ENCODE data around the gene GSTO2. TPM values are rescaled to one million over a fixed set of nuclear protein-coding genes. Genes with fewer than 3 reads are reported as not detected.

Gene GSTO2
- total RNA-seq, 4 donors from 2014 or later = 1.9 to 17.1 (median 10.6) TPM

- in situ Hi-C loops (cut with MboI; ENCODE audit: low pct_ligation_motif_present in 1 of 4, low pct_unique_long_range_greater_than_20kb in 1 of 4, low sequenced_read_pairs in 3 of 4) (loop anchor here in 2 of 4 donors (5.0 to 10.0 kb wide), 2 partner anchors 47 to 49 kb away; no protein-coding TSS in a partner anchor), intact Hi-C loops (cut with DNase I; ENCODE audit: low total_unique reads) (no loop called here)
- no peaks in the 10 kb centered on the region for H3K9me3 ChIP-seq
- no peak overlapping the region for H3K4me3 ChIP-seq
- DNase-seq = no peak
- no peaks in the 10 kb centered on the region for H3K36me3 ChIP-seq
- no peak overlapping the region for H3K27ac ChIP-seq
- WGBS, 2 donors (ENCODE audit: low coverage in 1 of 2) = 62 to 76% methylated on average over 11 to 17 of the region's 17 CpGs
- H3K4me1 ChIP-seq = peaks cover 0 to 9% (median 7%) of the 10 kb centered on the region in 4 donors
- peak in 2 of 5 experiments; percentile 10 to 14 for TF ChIP-seq CTCF (IDR thresholded peaks at IDR 0.05)
- TF ChIP-seq EP300 (IDR thresholded peaks at IDR 0.05; ENCODE audit: low read depth) = no peak
- H3K27me3 ChIP-seq = no peaks in the 10 kb centered on the region
Measured at GRCh38 chr10:104297697-104298660, 29.0 kb downstream of the GSTO2 start.

GRCh38 chr10:104299031-104299904 is 30.3 kb downstream of the GSTO2 start:
- TF ChIP-seq POLR2AphosphoS5 (IDR thresholded peaks at IDR 0.05) = no peak
- TF ChIP-seq POLR2A (IDR thresholded peaks at IDR 0.05) = no peak
- TF ChIP-seq CTCF (IDR thresholded peaks at IDR 0.05) = no peak
- TF ChIP-seq EP300 (IDR thresholded peaks at IDR 0.05; ENCODE audit: low read depth) = no peak
- H3K27ac ChIP-seq = peak overlapping the region; percentile 46 to 78 (median 69)
- H3K9me3 ChIP-seq = no peaks in the 10 kb centered on the region
- no peak overlapping the region for H3K4me3 ChIP-seq
- in situ Hi-C loops (cut with MboI; ENCODE audit: low pct_ligation_motif_present in 1 of 4, low pct_unique_long_range_greater_than_20kb in 1 of 4, low sequenced_read_pairs in 3 of 4) = loop anchor here in 2 of 4 donors (5.0 to 10.0 kb wide), 2 partner anchors 46 to 48 kb away; no protein-coding TSS in a partner anchor
- WGBS, 2 donors (ENCODE audit: low coverage in 1 of 2) = 74 to 76% methylated on average over 13 of the region's 13 CpGs
- no peak for DNase-seq
- H3K27me3 ChIP-seq = no peaks in the 10 kb centered on the region
- peaks cover 0 to 9% (median 7%) of the 10 kb centered on the region in 4 donors for H3K4me1 ChIP-seq
- H3K36me3 ChIP-seq = no peaks in the 10 kb centered on the region
- intact Hi-C loops (cut with DNase I; ENCODE audit: low total_unique reads) = no loop called here

- in situ Hi-C loops (cut with MboI; ENCODE audit: low pct_ligation_motif_present in 1 of 4, low pct_unique_long_range_greater_than_20kb in 1 of 4, low sequenced_read_pairs in 3 of 4) (loop anchor here in 1 of 4 donors (5.0 kb wide), 1 partner anchor 47 kb away; no protein-coding TSS in a partner anchor), intact Hi-C loops (cut with DNase I; ENCODE audit: low total_unique reads) (no loop called here)
- Histone ChIP-seq H3K9me3 (no peaks in the 10 kb centered on the region), H3K27ac (peak overlapping the region; percentile 57 to 78 (median 69)), H3K27me3 (no peaks in the 10 kb centered on the region), H3K36me3 (no peaks in the 10 kb centered on the region), H3K4me1 (peaks cover 0 to 9% (median 7%) of the 10 kb centered on the region in 4 donors), H3K4me3 (no peak overlapping the region)
- WGBS, 2 donors (ENCODE audit: low coverage in 1 of 2) = 58 to 73% methylated on average over 10 to 12 of the region's 12 CpGs
- TF ChIP-seq CTCF (IDR thresholded peaks at IDR 0.05) (no peak), POLR2A (IDR thresholded peaks at IDR 0.05) (no peak), EP300 (IDR thresholded peaks at IDR 0.05; ENCODE audit: low read depth) (no peak), POLR2AphosphoS5 (IDR thresholded peaks at IDR 0.05) (peak in 2 of 3 donors; percentile 22 to 32)
- no peak for DNase-seq
Measured at GRCh38 chr10:104300002-104300735, 31.2 kb downstream of the GSTO2 start.

Measured in transverse colon (tissue), 4 donors.